Lower leg skin (tissue), 3 donors: Measurements from ENCODE around the gene U2AF1.
"Not testable (repeated sequence)": the region's sequence is repeated elsewhere in the genome, so short reads cannot be mapped to it uniquely, and the experiment has no call there.

Source experiments
- CTCF ChIP-seq, 3 donors: fragments of 450-650 bp; IDR thresholded peaks; one replicate each; pipeline ENCODE4 v1.5.1; 2016; ENCODE audit warnings: antibody characterized with exemption in 3 of 3, mild to moderate bottlenecking in 3 of 3, moderate library complexity in 2 of 3
- POLR2A ChIP-seq, 2 donors: fragments of 450-650 bp; IDR thresholded peaks; one replicate each; pipeline ENCODE4 v1.6.1; 2016 to 2017; ENCODE audit warnings: antibody characterized with exemption in 2 of 2, mild to moderate bottlenecking in 1 of 2, moderate library complexity in 1 of 2

- TF ChIP-seq CTCF, POLR2A (IDR thresholded peaks at IDR 0.05): not testable (repeated sequence)
These were observed at the start of gene U2AF1 for GRCh38 chr21:43106965-43107793.
